HepG2 (cell line): ENCODE data around the gene EIF4G3. TPM values are rescaled to one million over a fixed set of nuclear protein-coding genes. Genes with fewer than 3 reads are reported as not detected.

Experiments used
- ATAC-seq: fragments of 200-7000 bp; cut with Tn5 transposase; 3 replicates; pipeline ENCODE4 v1.9.1; 2020; ENCODE audit warnings: mild to moderate bottlenecking, moderate library complexity
- BruUV-seq: library from RNA; stranded (reverse); fragments of 400-500 nt; replicated peaks from 2 replicates; lab custom pipeline; 2021; lab: Mats Ljungman, UMichigan
- CTCF ChIA-PET: fragments of 300-600 bp; formaldehyde crosslinking; extraction: SDS; loops from one replicate; lab custom pipeline; 2021; ENCODE audit warnings: low total read pairs, inconsistent platforms, low intra/inter-chr PET ratio; lab: Yijun Ruan, JAX
- POLR2A ChIA-PET: fragments of 350-600 bp; sonication (Branson Sonifier 250); formaldehyde crosslinking; loops from one replicate; lab custom pipeline; 2020; ENCODE audit warnings: antibody characterized with exemption, inconsistent platforms; lab: Yijun Ruan, JAX
- DNase-seq: peaks from one replicate; pipeline ENCODE4 v3.0.0-alpha.2; 2015; ENCODE audit warnings: low spot score
- FAIRE-seq: peaks from 3 replicates; lab custom pipeline; 2011; peaks lifted over from hg19 to GRCh38; lab: Jason Lieb, UNC
- H2AFZ ChIP-seq: one replicate; pipeline ENCODE4 v1.6.1; 2011; ENCODE audit warnings: low read length, inconsistent platforms
- H3K27ac ChIP-seq: fragments of 300-600 bp; 3 replicates; pipeline ENCODE4 v1.8.0; 2011; ENCODE audit warnings: mixed run types, mild to moderate bottlenecking, mixed read lengths, low read length, inconsistent platforms; ENCODE audit not compliant: insufficient read depth; ENCODE audit errors: extremely low read length
- H3K27me3 ChIP-seq, 2 experiments: fragments of 200-600 bp in 1 of 2; 2 replicates in 1 of 2; 3 replicates in 1 of 2; pipeline versions ENCODE4 v1.6.0 to v1.8.0; 2011; ENCODE audit warnings: low read length in 2 of 2, mild to moderate bottlenecking in 2 of 2, moderate library complexity in 2 of 2, inconsistent platforms in 1 of 2; ENCODE audit not compliant: insufficient read depth in 2 of 2, control insufficient read depth in 1 of 2
- H3K36me3 ChIP-seq, 2 experiments: fragments of 200-600 bp in 1 of 2; replicated peaks in 1 of 2; 2 replicates in 1 of 2; 3 replicates in 1 of 2; pipeline versions ENCODE4 v1.5.1 to v1.8.0; 2011; ENCODE audit warnings: low read length in 2 of 2, inconsistent platforms in 1 of 2; ENCODE audit not compliant: insufficient read depth in 2 of 2, control insufficient read depth in 1 of 2
- H3K4me1 ChIP-seq: 2 replicates; pipeline ENCODE4 v1.5.1; 2012; ENCODE audit warnings: low read length, inconsistent platforms; ENCODE audit not compliant: insufficient read depth
- H3K4me2 ChIP-seq: 2 replicates; pipeline ENCODE4 v1.6.0; 2011; ENCODE audit warnings: low read depth, low read length, inconsistent platforms
- H3K4me3 ChIP-seq, 3 experiments: fragments of 200-600 bp in 1 of 3; sonication (generic), shearing (Covaris generic) in 1 of 3; replicated peaks in 1 of 3; 2 replicates each; pipeline ENCODE4 v1.5.1; 2011 to 2016; ENCODE audit warnings: low read length in 3 of 3, inconsistent platforms in 2 of 3, low read depth in 2 of 3, mild to moderate bottlenecking in 2 of 3, control low read depth in 1 of 3, mixed read lengths in 1 of 3; ENCODE audit not compliant: insufficient read depth in 1 of 3
- H3K79me2 ChIP-seq: one replicate; pipeline ENCODE4 v1.6.1; 2011; ENCODE audit warnings: low read length, inconsistent platforms; ENCODE audit not compliant: insufficient read depth
- H3K9ac ChIP-seq: 2 replicates; pipeline ENCODE4 v1.6.0; 2011; ENCODE audit warnings: mild to moderate bottlenecking, low read depth, low read length, inconsistent platforms; ENCODE audit not compliant: insufficient read depth
- H3K9me3 ChIP-seq: 2 replicates; pipeline ENCODE4 v1.5.1; 2012; ENCODE audit warnings: mild to moderate bottlenecking, low read length
- H4K20me1 ChIP-seq: 2 replicates; pipeline ENCODE4 v1.6.0; 2011; ENCODE audit warnings: inconsistent platforms, mild to moderate bottlenecking, low read length, moderate library complexity; ENCODE audit not compliant: insufficient read depth
- GTF2F1 ChIP-seq: fragments of 150-350 bp; IDR thresholded peaks from 2 replicates; pipeline ENCODE4 v1.6.1; 2014; ENCODE audit warnings: low read length
- NR1H2 ChIP-seq: sonication (generic); formaldehyde crosslinking; IDR thresholded peaks from 2 replicates; pipeline ENCODE4 v1.8.1; 2022; ENCODE audit warnings: low read depth, missing genetic modification reagents, borderline replicate concordance
- SNAPC2 ChIP-seq: sonication (generic); formaldehyde crosslinking; IDR thresholded peaks from 2 replicates; pipeline ENCODE4 v1.8.1; 2022; ENCODE audit warnings: mild to moderate bottlenecking, missing genetic modification reagents
- THYN1 ChIP-seq: sonication (generic); formaldehyde crosslinking; IDR thresholded peaks from 2 replicates; pipeline ENCODE4 v1.8.1; 2023; ENCODE audit warnings: low read depth, mild to moderate bottlenecking, moderate library complexity, missing genetic modification reagents, borderline replicate concordance
- ZBTB8A ChIP-seq: sonication (generic); formaldehyde crosslinking; IDR thresholded peaks from 2 replicates; pipeline ENCODE4 v1.4.0; 2020; ENCODE audit warnings: mild to moderate bottlenecking, low read depth, missing genetic modification reagents, borderline replicate concordance
- WGBS: methylation state at CpG from one replicate; pipeline ENCODE4 v1.1.6; 2017; ENCODE audit warnings: low lambda C conversion rate; 5-methylcytosine and 5-hydroxymethylcytosine counted together
- in situ Hi-C: cut with HindIII; loops from 2 replicates; pipeline ENCODE4 v1.10.0; 2017; ENCODE audit warnings: low pct_unique_long_range_greater_than_20kb; ENCODE audit not compliant: extremely low pct_ligation_motif_present
- intact Hi-C: fragments of 100-400 bp; cut with micrococcal nuclease; formaldehyde crosslinking; loops from one replicate; pipeline ENCODE4 v1.10.0; 2022; ENCODE audit not compliant: unreplicated experiment
- polyA plus RNA-seq, 8 experiments: library from polyadenylated mRNA; depleted of rRNA in 3 of 8; stranded (reverse) in 7 of 8; unstranded in 1 of 8; fragments of >200 nt; fragmentation: Illumina TruSeq in 4 of 8; extraction: Trizol in 4 of 8; gene quantifications; 2 replicates each; pipeline versions ENCODE4 v1.2.1 to v1.2.3, GENCODE V29; 2011 to 2016; ENCODE audit warnings: low read depth in 4 of 8, missing spikeins in 1 of 8, mixed read lengths in 1 of 8; ENCODE audit not compliant: insufficient read depth in 1 of 8
- total RNA-seq, 5 experiments: library from RNA; depleted of rRNA; stranded (reverse); fragments of >200 nt; fragmentation: Illumina TruSeq; extraction: Trizol; gene quantifications; 2 replicates each; pipeline ENCODE4 v1.2.3, GENCODE V29; 2016; ENCODE audit warnings: low read depth in 1 of 5
- TF ChIP-seq, protein P1 (sequence below): sonication (generic); formaldehyde crosslinking; IDR thresholded peaks from 2 replicates; pipeline ENCODE4 v1.8.0; 2022; ENCODE audit warnings: missing genetic modification reagents, mild to moderate bottlenecking, moderate library complexity, borderline replicate concordance
- TF ChIP-seq, protein P2 (sequence below): IDR thresholded peaks from 2 replicates; pipeline ENCODE4 v1.4.0; 2020; ENCODE audit warnings: mild to moderate bottlenecking, missing genetic modification reagents
- TF ChIP-seq, protein P3 (sequence below), 2 experiments: fragments of 450-650 bp in 1 of 2; sonication (generic) in 1 of 2; formaldehyde crosslinking in 1 of 2; IDR thresholded peaks; 2 replicates each; pipeline versions ENCODE4 v1.6.1 to v1.8.0; 2016 to 2022; ENCODE audit warnings: antibody characterized with exemption in 1 of 2, mild to moderate bottlenecking in 1 of 2, missing genetic modification reagents in 1 of 2

EIF4G3 gene
- total and polyA plus RNA-seq, 2 of the 13 experiments (the other 11 are each of a cell fraction or from before 2014, with no cell fraction given), result 22.2 to 27.6 TPM

DNA sequence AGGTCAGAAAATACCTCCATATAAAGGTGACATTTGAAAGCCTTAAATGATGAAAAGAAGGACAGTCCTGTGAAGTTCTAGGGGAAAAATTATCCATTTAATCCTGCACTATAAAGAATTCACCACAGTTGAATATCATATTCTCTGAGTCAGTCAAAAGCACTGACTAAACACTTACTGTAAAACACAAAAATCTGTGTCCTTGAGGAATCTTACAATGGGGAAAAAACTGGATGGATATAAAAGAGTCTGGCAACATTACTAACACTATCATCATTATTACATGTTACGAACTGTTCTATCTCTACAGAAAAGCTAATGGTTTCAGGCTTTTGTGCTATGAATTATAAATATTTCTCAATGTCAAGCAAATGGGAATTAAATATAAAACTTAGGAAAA lies 347.2 kb downstream of the EIF4G3 start:
- no peaks in the 10 kb centered on the region for H3K4me1 ChIP-seq
- no peaks in the 10 kb centered on the region for H4K20me1 ChIP-seq
- peaks cover 3 to 26% of the 10 kb centered on the region in 2 experiments for H3K36me3 ChIP-seq
- DNase-seq (no peak), FAIRE-seq (no peak), ATAC-seq (no peak)
- POLR2A ChIA-PET, result no interaction called here
- H2AFZ ChIP-seq, result no peak overlapping the region
- no TSS peak for BruUV-seq
- WGBS, result 96% methylated on average over 1 of the region's 1 CpG
- H3K4me3 ChIP-seq, result no peak overlapping the region
- in situ Hi-C loops, result no loop called here
- no peak overlapping the region for H3K4me2 ChIP-seq
- no peaks in the 10 kb centered on the region for H3K9me3 ChIP-seq
- H3K27ac ChIP-seq, result no peak overlapping the region
- no peaks in the 10 kb centered on the region for H3K27me3 ChIP-seq
- no peak overlapping the region for H3K9ac ChIP-seq
- intact Hi-C loops, result no loop called here
- H3K79me2 ChIP-seq, result no peaks in the 10 kb centered on the region
- CTCF ChIA-PET, result no interaction called here
- TF ChIP-seq, protein P1, sequence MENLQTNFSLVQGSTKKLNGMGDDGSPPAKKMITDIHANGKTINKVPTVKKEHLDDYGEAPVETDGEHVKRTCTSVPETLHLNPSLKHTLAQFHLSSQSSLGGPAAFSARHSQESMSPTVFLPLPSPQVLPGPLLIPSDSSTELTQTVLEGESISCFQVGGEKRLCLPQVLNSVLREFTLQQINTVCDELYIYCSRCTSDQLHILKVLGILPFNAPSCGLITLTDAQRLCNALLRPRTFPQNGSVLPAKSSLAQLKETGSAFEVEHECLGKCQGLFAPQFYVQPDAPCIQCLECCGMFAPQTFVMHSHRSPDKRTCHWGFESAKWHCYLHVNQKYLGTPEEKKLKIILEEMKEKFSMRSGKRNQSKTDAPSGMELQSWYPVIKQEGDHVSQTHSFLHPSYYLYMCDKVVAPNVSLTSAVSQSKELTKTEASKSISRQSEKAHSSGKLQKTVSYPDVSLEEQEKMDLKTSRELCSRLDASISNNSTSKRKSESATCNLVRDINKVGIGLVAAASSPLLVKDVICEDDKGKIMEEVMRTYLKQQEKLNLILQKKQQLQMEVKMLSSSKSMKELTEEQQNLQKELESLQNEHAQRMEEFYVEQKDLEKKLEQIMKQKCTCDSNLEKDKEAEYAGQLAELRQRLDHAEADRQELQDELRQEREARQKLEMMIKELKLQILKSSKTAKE (CRISPR knock-in tag), result no peak
- no peak for TF ChIP-seq GTF2F1
- no peak for TF ChIP-seq NR1H2 (CRISPR knock-in tag)
- TF ChIP-seq, protein P2, sequence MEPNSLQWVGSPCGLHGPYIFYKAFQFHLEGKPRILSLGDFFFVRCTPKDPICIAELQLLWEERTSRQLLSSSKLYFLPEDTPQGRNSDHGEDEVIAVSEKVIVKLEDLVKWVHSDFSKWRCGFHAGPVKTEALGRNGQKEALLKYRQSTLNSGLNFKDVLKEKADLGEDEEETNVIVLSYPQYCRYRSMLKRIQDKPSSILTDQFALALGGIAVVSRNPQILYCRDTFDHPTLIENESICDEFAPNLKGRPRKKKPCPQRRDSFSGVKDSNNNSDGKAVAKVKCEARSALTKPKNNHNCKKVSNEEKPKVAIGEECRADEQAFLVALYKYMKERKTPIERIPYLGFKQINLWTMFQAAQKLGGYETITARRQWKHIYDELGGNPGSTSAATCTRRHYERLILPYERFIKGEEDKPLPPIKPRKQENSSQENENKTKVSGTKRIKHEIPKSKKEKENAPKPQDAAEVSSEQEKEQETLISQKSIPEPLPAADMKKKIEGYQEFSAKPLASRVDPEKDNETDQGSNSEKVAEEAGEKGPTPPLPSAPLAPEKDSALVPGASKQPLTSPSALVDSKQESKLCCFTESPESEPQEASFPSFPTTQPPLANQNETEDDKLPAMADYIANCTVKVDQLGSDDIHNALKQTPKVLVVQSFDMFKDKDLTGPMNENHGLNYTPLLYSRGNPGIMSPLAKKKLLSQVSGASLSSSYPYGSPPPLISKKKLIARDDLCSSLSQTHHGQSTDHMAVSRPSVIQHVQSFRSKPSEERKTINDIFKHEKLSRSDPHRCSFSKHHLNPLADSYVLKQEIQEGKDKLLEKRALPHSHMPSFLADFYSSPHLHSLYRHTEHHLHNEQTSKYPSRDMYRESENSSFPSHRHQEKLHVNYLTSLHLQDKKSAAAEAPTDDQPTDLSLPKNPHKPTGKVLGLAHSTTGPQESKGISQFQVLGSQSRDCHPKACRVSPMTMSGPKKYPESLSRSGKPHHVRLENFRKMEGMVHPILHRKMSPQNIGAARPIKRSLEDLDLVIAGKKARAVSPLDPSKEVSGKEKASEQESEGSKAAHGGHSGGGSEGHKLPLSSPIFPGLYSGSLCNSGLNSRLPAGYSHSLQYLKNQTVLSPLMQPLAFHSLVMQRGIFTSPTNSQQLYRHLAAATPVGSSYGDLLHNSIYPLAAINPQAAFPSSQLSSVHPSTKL (CRISPR knock-in tag), result no peak
- TF ChIP-seq ZBTB8A (CRISPR knock-in tag), result no peak
- TF ChIP-seq THYN1 (CRISPR knock-in tag), result no peak
- TF ChIP-seq, protein P3, sequence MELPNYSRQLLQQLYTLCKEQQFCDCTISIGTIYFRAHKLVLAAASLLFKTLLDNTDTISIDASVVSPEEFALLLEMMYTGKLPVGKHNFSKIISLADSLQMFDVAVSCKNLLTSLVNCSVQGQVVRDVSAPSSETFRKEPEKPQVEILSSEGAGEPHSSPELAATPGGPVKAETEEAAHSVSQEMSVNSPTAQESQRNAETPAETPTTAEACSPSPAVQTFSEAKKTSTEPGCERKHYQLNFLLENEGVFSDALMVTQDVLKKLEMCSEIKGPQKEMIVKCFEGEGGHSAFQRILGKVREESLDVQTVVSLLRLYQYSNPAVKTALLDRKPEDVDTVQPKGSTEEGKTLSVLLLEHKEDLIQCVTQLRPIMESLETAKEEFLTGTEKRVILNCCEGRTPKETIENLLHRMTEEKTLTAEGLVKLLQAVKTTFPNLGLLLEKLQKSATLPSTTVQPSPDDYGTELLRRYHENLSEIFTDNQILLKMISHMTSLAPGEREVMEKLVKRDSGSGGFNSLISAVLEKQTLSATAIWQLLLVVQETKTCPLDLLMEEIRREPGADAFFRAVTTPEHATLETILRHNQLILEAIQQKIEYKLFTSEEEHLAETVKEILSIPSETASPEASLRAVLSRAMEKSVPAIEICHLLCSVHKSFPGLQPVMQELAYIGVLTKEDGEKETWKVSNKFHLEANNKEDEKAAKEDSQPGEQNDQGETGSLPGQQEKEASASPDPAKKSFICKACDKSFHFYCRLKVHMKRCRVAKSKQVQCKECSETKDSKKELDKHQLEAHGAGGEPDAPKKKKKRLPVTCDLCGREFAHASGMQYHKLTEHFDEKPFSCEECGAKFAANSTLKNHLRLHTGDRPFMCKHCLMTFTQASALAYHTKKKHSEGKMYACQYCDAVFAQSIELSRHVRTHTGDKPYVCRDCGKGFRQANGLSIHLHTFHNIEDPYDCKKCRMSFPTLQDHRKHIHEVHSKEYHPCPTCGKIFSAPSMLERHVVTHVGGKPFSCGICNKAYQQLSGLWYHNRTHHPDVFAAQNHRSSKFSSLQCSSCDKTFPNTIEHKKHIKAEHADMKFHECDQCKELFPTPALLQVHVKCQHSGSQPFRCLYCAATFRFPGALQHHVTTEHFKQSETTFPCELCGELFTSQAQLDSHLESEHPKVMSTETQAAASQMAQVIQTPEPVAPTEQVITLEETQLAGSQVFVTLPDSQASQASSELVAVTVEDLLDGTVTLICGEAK (IDR thresholded peaks at IDR 0.05), result no peak
- TF ChIP-seq, protein P3 (CRISPR knock-in tag; IDR thresholded peaks at IDR 0.05), result no peak
- no peak for TF ChIP-seq SNAPC2 (CRISPR knock-in tag)
